A673 (cell line): ENCODE measurements around the gene SUSD6. TPM values are rescaled to one million over a fixed set of nuclear protein-coding genes. Genes with fewer than 3 reads are reported as not detected.
A peak's percentile ranks its signal among the peaks of the same experiment; 100 is the strongest.

Experiments used
- Bru-seq: library from RNA; stranded (reverse); fragments of 400-500 nt; gene quantifications from one replicate; lab custom pipeline; 2021; lab: Mats Ljungman, UMichigan
- BruChase-seq, 2 experiments: library from RNA; stranded (reverse); fragments of 400-500 nt; gene quantifications; one replicate each; lab custom pipeline; 2021; lab: Mats Ljungman, UMichigan
- BruUV-seq: library from RNA; stranded (reverse); fragments of 400-500 nt; replicated peaks from 2 replicates; lab custom pipeline; 2021; lab: Mats Ljungman, UMichigan
- CTCF ChIA-PET: fragments of 300-600 bp; sonication (Branson Sonifier 250); formaldehyde crosslinking; loops from one replicate; lab custom pipeline; 2022; ENCODE audit warnings: antibody characterized with exemption; lab: Charles Lee
- POLR2A ChIA-PET: fragments of 300-600 bp; sonication (Branson Sonifier 250); formaldehyde crosslinking; loops from one replicate; lab custom pipeline; 2022; ENCODE audit warnings: antibody characterized with exemption; ENCODE audit not compliant: low non-redundant PET; lab: Charles Lee
- DNase-seq: peaks from one replicate; pipeline ENCODE4 v3.0.0-alpha.2; 2015; ENCODE audit warnings: low spot score
- H3K27ac ChIP-seq: fragments of 200-600 bp; sonication (generic); 2 replicates; pipeline ENCODE4 v1.5.1; 2016; ENCODE audit warnings: mixed run types, low read depth, mild to moderate bottlenecking, mixed read lengths, antibody characterized with exemption, low read length; ENCODE audit not compliant: poor library complexity, severe bottlenecking
- H3K27me3 ChIP-seq: fragments of 200-600 bp; sonication (generic); replicated peaks from 2 replicates; pipeline ENCODE4 v1.6.1; 2017; ENCODE audit warnings: mixed run types, low read depth, mild to moderate bottlenecking, mixed read lengths, antibody characterized with exemption, low read length; ENCODE audit not compliant: insufficient read depth, poor library complexity
- H3K36me3 ChIP-seq: fragments of 200-600 bp; sonication (generic); 2 replicates; pipeline ENCODE4 v1.6.1; 2016; ENCODE audit warnings: mixed run types, mild to moderate bottlenecking, mixed read lengths, antibody characterized with exemption, low read length; ENCODE audit not compliant: insufficient read depth, poor library complexity, severe bottlenecking
- H3K4me1 ChIP-seq: fragments of 200-600 bp; sonication (generic); 2 replicates; pipeline ENCODE4 v1.6.1; 2017; ENCODE audit warnings: mixed run types, mild to moderate bottlenecking, mixed read lengths, antibody characterized with exemption, low read length; ENCODE audit not compliant: insufficient read depth, poor library complexity, severe bottlenecking
- H3K4me3 ChIP-seq: fragments of 200-600 bp; sonication (generic); 2 replicates; pipeline ENCODE4 v1.5.1; 2016; ENCODE audit warnings: low read depth, mixed run types, mild to moderate bottlenecking, mixed read lengths, low read length; ENCODE audit not compliant: poor library complexity, severe bottlenecking
- H3K9me3 ChIP-seq: fragments of 200-600 bp; sonication (generic); 2 replicates; pipeline ENCODE4 v1.6.1; 2016; ENCODE audit warnings: mixed run types, low read depth, mild to moderate bottlenecking, mixed read lengths, antibody characterized with exemption, low read length; ENCODE audit not compliant: poor library complexity, severe bottlenecking
- EZH2 ChIP-seq: fragments of 200-600 bp; sonication (generic); IDR thresholded peaks from 2 replicates; pipeline ENCODE4 v1.6.1; 2017; ENCODE audit warnings: borderline replicate concordance, low read depth, mild to moderate bottlenecking, mixed read lengths, antibody characterized with exemption, low read length; ENCODE audit not compliant: poor library complexity, severe bottlenecking
- intact Hi-C: fragments of 100-400 bp; cut with micrococcal nuclease; formaldehyde crosslinking; loops from one replicate; pipeline ENCODE4 v1.10.0; 2022; ENCODE audit not compliant: unreplicated experiment
- long read RNA-seq: library from polyadenylated mRNA; stranded (forward); transcript quantifications from one replicate; pipeline ENCODE4 v2.0.0, GENCODE V29; 2022
- total RNA-seq: library from RNA; stranded (reverse); gene quantifications from 2 replicates; pipeline ENCODE4 v1.2.3, GENCODE V29; 2021
- TF ChIP-seq, protein P1 (sequence below): fragments of 300-800, 200-600 bp; sonication (generic); conservative IDR thresholded peaks from 2 replicates; pipeline ENCODE4 v1.5.1; 2017; ENCODE audit warnings: low read depth, mild to moderate bottlenecking, antibody characterized with exemption, low read length, moderate library complexity, mixed read lengths

SUSD6 gene, protein sequence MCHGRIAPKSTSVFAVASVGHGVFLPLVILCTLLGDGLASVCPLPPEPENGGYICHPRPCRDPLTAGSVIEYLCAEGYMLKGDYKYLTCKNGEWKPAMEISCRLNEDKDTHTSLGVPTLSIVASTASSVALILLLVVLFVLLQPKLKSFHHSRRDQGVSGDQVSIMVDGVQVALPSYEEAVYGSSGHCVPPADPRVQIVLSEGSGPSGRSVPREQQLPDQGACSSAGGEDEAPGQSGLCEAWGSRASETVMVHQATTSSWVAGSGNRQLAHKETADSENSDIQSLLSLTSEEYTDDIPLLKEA
- total RNA-seq (9.2 and 13.1 TPM in 2 replicates), Bru-seq, nascent RNA (percentile 64 among the genes with signal in this experiment), BruChase-seq, experiment 1, labeled RNA remaining after a 2-hour chase (percentile 64 among the genes with signal in this experiment), BruChase-seq, experiment 2, labeled RNA remaining after a 6-hour chase (percentile 57 among the genes with signal in this experiment)
- long read RNA-seq, full-length matches to known transcripts = 1 of 9 reads
- long read RNA-seq, partial matches to known transcripts = 8 of 9 reads
- long read RNA-seq, other reads (novel, unspliced or antisense) = 0 of 9 reads

- intact Hi-C loops = no loop called here
- H3K27ac ChIP-seq = peak within 1 kb of the TSS; percentile 70
- CTCF ChIA-PET = interaction anchor here (0.6 kb wide), 3 partner anchors 63 to 157 kb away, joined by 3 to 9 read pairs (median 3); no protein-coding TSS in a partner anchor
Observed at GRCh38 chr14:69611172-69612013, at the start of gene SUSD6. Gene SUSD6 (plus strand): TSS chr14:69611596. CDS start chr14:69658593, 46,997 bp downstream.

DNA sequence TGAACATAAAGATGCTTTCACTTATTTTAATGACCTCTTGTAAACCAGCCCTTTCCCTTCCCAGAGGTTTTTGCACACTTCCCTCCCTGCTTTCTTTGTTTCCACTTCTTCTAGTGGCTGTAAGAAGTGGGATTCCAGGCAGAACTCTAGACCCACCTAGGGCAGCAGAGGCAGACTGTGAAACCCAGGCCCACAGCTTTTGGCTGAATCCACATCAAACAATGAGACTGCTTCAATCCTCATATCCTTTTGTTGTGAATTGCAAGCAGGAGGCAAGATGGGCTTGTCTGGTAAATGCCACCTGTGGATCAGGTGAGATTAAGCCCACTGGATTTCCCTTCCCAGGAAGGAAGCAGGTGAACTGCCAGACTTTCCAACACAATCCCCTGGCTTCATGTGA is 49.5 kb upstream of the SUSD6 start:
- DNase-seq = no peak
- no peak overlapping the region for H3K4me3 ChIP-seq
- H3K27me3 ChIP-seq = peaks cover 75% of the 10 kb centered on the region
- CTCF ChIA-PET = no interaction called here
- TF ChIP-seq, protein P1, sequence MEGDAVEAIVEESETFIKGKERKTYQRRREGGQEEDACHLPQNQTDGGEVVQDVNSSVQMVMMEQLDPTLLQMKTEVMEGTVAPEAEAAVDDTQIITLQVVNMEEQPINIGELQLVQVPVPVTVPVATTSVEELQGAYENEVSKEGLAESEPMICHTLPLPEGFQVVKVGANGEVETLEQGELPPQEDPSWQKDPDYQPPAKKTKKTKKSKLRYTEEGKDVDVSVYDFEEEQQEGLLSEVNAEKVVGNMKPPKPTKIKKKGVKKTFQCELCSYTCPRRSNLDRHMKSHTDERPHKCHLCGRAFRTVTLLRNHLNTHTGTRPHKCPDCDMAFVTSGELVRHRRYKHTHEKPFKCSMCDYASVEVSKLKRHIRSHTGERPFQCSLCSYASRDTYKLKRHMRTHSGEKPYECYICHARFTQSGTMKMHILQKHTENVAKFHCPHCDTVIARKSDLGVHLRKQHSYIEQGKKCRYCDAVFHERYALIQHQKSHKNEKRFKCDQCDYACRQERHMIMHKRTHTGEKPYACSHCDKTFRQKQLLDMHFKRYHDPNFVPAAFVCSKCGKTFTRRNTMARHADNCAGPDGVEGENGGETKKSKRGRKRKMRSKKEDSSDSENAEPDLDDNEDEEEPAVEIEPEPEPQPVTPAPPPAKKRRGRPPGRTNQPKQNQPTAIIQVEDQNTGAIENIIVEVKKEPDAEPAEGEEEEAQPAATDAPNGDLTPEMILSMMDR = no peak
- TF ChIP-seq EZH2 = no peak
- BruUV-seq = no TSS peak
- intact Hi-C loops = no loop called here
- no peaks in the 10 kb centered on the region for H3K36me3 ChIP-seq
- no peaks in the 10 kb centered on the region for H3K9me3 ChIP-seq
- no peaks in the 10 kb centered on the region for H3K4me1 ChIP-seq
- POLR2A ChIA-PET = no interaction called here
- H3K27ac ChIP-seq = no peak overlapping the region

More at GRCh38 chr14:69611172-69612013, at the start of gene SUSD6:
- no TSS peak for BruUV-seq
- POLR2A ChIA-PET = interaction anchor here (0.6 to 1.0 kb wide), 2 partner anchors 8 to 18 kb away, joined by 9 to 13 read pairs; no protein-coding TSS in a partner anchor
- no peaks in the 10 kb centered on the region for H3K36me3 ChIP-seq
- no peaks in the 10 kb centered on the region for H3K9me3 ChIP-seq
- peaks cover 23% of the 10 kb centered on the region for H3K4me1 ChIP-seq
- peak; percentile 94 for DNase-seq
- H3K27me3 ChIP-seq = no peaks in the 10 kb centered on the region
- TF ChIP-seq, protein P1 = no peak
- TF ChIP-seq EZH2 = no peak
- H3K4me3 ChIP-seq = peak within 1 kb of the TSS; percentile 60

GRCh38 chr14:69567563-69567962 is 43.8 kb upstream of the SUSD6 start:
- no peak overlapping the region for H3K27ac ChIP-seq
- no peak overlapping the region for H3K4me3 ChIP-seq
- BruUV-seq = no TSS peak
- ChIA-PET CTCF (no interaction called here), POLR2A (no interaction called here)
- intact Hi-C loops = no loop called here
- no peaks in the 10 kb centered on the region for H3K9me3 ChIP-seq
- no peak for DNase-seq
- peaks cover 4% of the 10 kb centered on the region for H3K4me1 ChIP-seq
- H3K27me3 ChIP-seq = peaks cover 100% of the 10 kb centered on the region
- no peaks in the 10 kb centered on the region for H3K36me3 ChIP-seq
- no peak for TF ChIP-seq EZH2
- TF ChIP-seq, protein P1 = no peak
